ENCODE data around the gene MSH6.

The MSH6 gene

GRCh38 chr2:47738331-47738730 lies 44.6 kb upstream of the MSH6 start:
- ChIA-PET POLR2A (no interaction called here), CTCF (no interaction called here)
- DNase-seq (ENCODE audit: extremely low spot score) = no peak
- no peak for TF ChIP-seq LEF1 (IDR thresholded peaks at IDR 0.05; ENCODE audit: borderline replicate concordance)
- TF ChIP-seq BHLHE40 (IDR thresholded peaks at IDR 0.05; ENCODE audit: borderline replicate concordance) = no peak
- TF ChIP-seq ZNF384 (IDR thresholded peaks at IDR 0.05) = no peak
- TF ChIP-seq FOXM1 (IDR thresholded peaks at IDR 0.05; ENCODE audit: borderline replicate concordance) = no peak
- TF ChIP-seq ELF4 (IDR thresholded peaks at IDR 0.05) = no peak
- TF ChIP-seq FOXA1 (IDR thresholded peaks at IDR 0.05) = no peak
- TF ChIP-seq L3MBTL2 (conservative IDR thresholded peaks at IDR 0.05) = no peak
- TF ChIP-seq ARNT (IDR thresholded peaks at IDR 0.05) = no peak
- no peak for TF ChIP-seq TARDBP (IDR thresholded peaks at IDR 0.05)
- TF ChIP-seq PKNOX1 (IDR thresholded peaks at IDR 0.05) = no peak
- no peak for TF ChIP-seq CTBP1 (IDR thresholded peaks at IDR 0.05; ENCODE audit: borderline replicate concordance)
- TF ChIP-seq SUZ12 (IDR thresholded peaks at IDR 0.05) = no peak
- no peak for TF ChIP-seq HDGF (IDR thresholded peaks at IDR 0.05; ENCODE audit: borderline replicate concordance)
- TF ChIP-seq NFRKB (IDR thresholded peaks at IDR 0.05) = no peak
- TF ChIP-seq FOXK2 (IDR thresholded peaks at IDR 0.05) = no peak
- no peak for TF ChIP-seq SP1 (IDR thresholded peaks at IDR 0.05)

GRCh38 chr2:47741101-47741500 lies 41.8 kb upstream of the MSH6 start:
- POLR2A ChIA-PET = no interaction called here
- CTCF ChIA-PET = interaction anchor here (1.4 kb wide), 1 partner anchor 27 kb away, joined by 4 read pairs; no protein-coding TSS in a partner anchor
- no peak for DNase-seq (ENCODE audit: extremely low spot score)
- TF ChIP-seq CTBP1 (IDR thresholded peaks at IDR 0.05; ENCODE audit: borderline replicate concordance) = no peak
- TF ChIP-seq L3MBTL2 (conservative IDR thresholded peaks at IDR 0.05) = no peak
- TF ChIP-seq HDGF (IDR thresholded peaks at IDR 0.05; ENCODE audit: borderline replicate concordance) = no peak
- no peak for TF ChIP-seq TARDBP (IDR thresholded peaks at IDR 0.05)
- TF ChIP-seq FOXA1 (IDR thresholded peaks at IDR 0.05) = no peak
- TF ChIP-seq ARNT (IDR thresholded peaks at IDR 0.05) = no peak
- no peak for TF ChIP-seq FOXK2 (IDR thresholded peaks at IDR 0.05)
- TF ChIP-seq ZNF384 (IDR thresholded peaks at IDR 0.05) = no peak
- no peak for TF ChIP-seq LEF1 (IDR thresholded peaks at IDR 0.05; ENCODE audit: borderline replicate concordance)
- no peak for TF ChIP-seq PKNOX1 (IDR thresholded peaks at IDR 0.05)
- TF ChIP-seq FOXM1 (IDR thresholded peaks at IDR 0.05; ENCODE audit: borderline replicate concordance) = no peak
- no peak for TF ChIP-seq SUZ12 (IDR thresholded peaks at IDR 0.05)
- no peak for TF ChIP-seq NFRKB (IDR thresholded peaks at IDR 0.05)
- TF ChIP-seq ELF4 (IDR thresholded peaks at IDR 0.05) = no peak
- no peak for TF ChIP-seq SP1 (IDR thresholded peaks at IDR 0.05)
- TF ChIP-seq BHLHE40 (IDR thresholded peaks at IDR 0.05; ENCODE audit: borderline replicate concordance) = no peak

GRCh38 chr2:47741637-47742036 lies 41.3 kb upstream of the MSH6 start:
- CTCF ChIA-PET = interaction anchor here (1.4 kb wide), 1 partner anchor 26 kb away, joined by 4 read pairs; no protein-coding TSS in a partner anchor
- no peak for DNase-seq (ENCODE audit: extremely low spot score)
- POLR2A ChIA-PET = no interaction called here
- TF ChIP-seq ZNF384 (IDR thresholded peaks at IDR 0.05) = no peak
- TF ChIP-seq LEF1 (IDR thresholded peaks at IDR 0.05; ENCODE audit: borderline replicate concordance) = no peak

GRCh38 chr2:47744074-47744473 lies 38.9 kb upstream of the MSH6 start:
- ChIA-PET CTCF (no interaction called here), POLR2A (no interaction called here)
- no peak for DNase-seq (ENCODE audit: extremely low spot score)

GRCh38 chr2:47747878-47748277 lies 35.1 kb upstream of the MSH6 start:
- CTCF ChIA-PET = no interaction called here
- TF ChIP-seq NFRKB (IDR thresholded peaks at IDR 0.05) (no peak), ZNF384 (IDR thresholded peaks at IDR 0.05) (no peak), BHLHE40 (IDR thresholded peaks at IDR 0.05; ENCODE audit: borderline replicate concordance) (no peak), HDGF (IDR thresholded peaks at IDR 0.05; ENCODE audit: borderline replicate concordance) (no peak), FOXK2 (IDR thresholded peaks at IDR 0.05) (no peak), CTBP1 (IDR thresholded peaks at IDR 0.05; ENCODE audit: borderline replicate concordance) (no peak), ARNT (IDR thresholded peaks at IDR 0.05) (no peak), L3MBTL2 (conservative IDR thresholded peaks at IDR 0.05) (no peak), FOXA1 (IDR thresholded peaks at IDR 0.05) (no peak), ELF4 (IDR thresholded peaks at IDR 0.05) (no peak), FOXM1 (IDR thresholded peaks at IDR 0.05; ENCODE audit: borderline replicate concordance) (no peak), SP1 (IDR thresholded peaks at IDR 0.05) (no peak), SUZ12 (IDR thresholded peaks at IDR 0.05) (no peak), PKNOX1 (IDR thresholded peaks at IDR 0.05) (no peak), LEF1 (IDR thresholded peaks at IDR 0.05; ENCODE audit: borderline replicate concordance) (no peak)
- POLR2A ChIA-PET = no interaction called here
- no peak for DNase-seq (ENCODE audit: extremely low spot score)

More at GRCh38 chr2:47744074-47744473, 38.9 kb upstream of the MSH6 start:
- TF ChIP-seq L3MBTL2 (conservative IDR thresholded peaks at IDR 0.05) = no peak
- TF ChIP-seq ARNT (IDR thresholded peaks at IDR 0.05) = no peak
- no peak for TF ChIP-seq CTBP1 (IDR thresholded peaks at IDR 0.05; ENCODE audit: borderline replicate concordance)

GRCh38 chr2:47751856-47752414 lies 31.0 kb upstream of the MSH6 start:
- POLR2A ChIA-PET = interaction anchor here (0.9 kb wide), 1 partner anchor 31 kb away, joined by 3 read pairs; the partner anchor contains the start of gene MSH6
- TF ChIP-seq L3MBTL2 (conservative IDR thresholded peaks at IDR 0.05) = no peak
- no peak for TF ChIP-seq FOXK2 (IDR thresholded peaks at IDR 0.05)
- no peak for TF ChIP-seq BHLHE40 (IDR thresholded peaks at IDR 0.05; ENCODE audit: borderline replicate concordance)
- no peak for TF ChIP-seq FOXM1 (IDR thresholded peaks at IDR 0.05; ENCODE audit: borderline replicate concordance)
- no peak for TF ChIP-seq ELF4 (IDR thresholded peaks at IDR 0.05)
- TF ChIP-seq HDGF (IDR thresholded peaks at IDR 0.05; ENCODE audit: borderline replicate concordance) = no peak
- no peak for TF ChIP-seq SUZ12 (IDR thresholded peaks at IDR 0.05)
- TF ChIP-seq NFRKB (IDR thresholded peaks at IDR 0.05) = no peak
- no peak for TF ChIP-seq PKNOX1 (IDR thresholded peaks at IDR 0.05)
- TF ChIP-seq SP1 (IDR thresholded peaks at IDR 0.05) = no peak
- TF ChIP-seq CTBP1 (IDR thresholded peaks at IDR 0.05; ENCODE audit: borderline replicate concordance) = no peak
- TF ChIP-seq LEF1 (IDR thresholded peaks at IDR 0.05; ENCODE audit: borderline replicate concordance) = no peak
- TF ChIP-seq FOXA1 (IDR thresholded peaks at IDR 0.05) = no peak
- TF ChIP-seq ZNF384 (IDR thresholded peaks at IDR 0.05) = no peak
- no peak for TF ChIP-seq TARDBP (IDR thresholded peaks at IDR 0.05)
- CTCF ChIA-PET = interaction anchor here (1.2 kb wide), 1 partner anchor 16 kb away, joined by 3 read pairs; no protein-coding TSS in a partner anchor
- no peak for DNase-seq (ENCODE audit: extremely low spot score)

Data from HEK293T (cell line).